Activated naive CD8-positive, alpha-beta T cell (primary cell): ENCODE measurements around the gene SPINK1.
A peak's percentile ranks its signal among the peaks of the same experiment; 100 is the strongest.
"Not testable (repeated sequence)": the region's sequence is repeated elsewhere in the genome, so short reads cannot be mapped to it uniquely, and the experiment has no call there.

Experiments used
- H3K27ac Mint-ChIP-seq: one replicate; pipeline ENCODE4 v1.8.0; 2021; ENCODE audit warnings: mixed read lengths
- H3K27me3 Mint-ChIP-seq: one replicate; pipeline ENCODE4 v1.8.0; 2021; ENCODE audit warnings: mixed read lengths
- H3K36me3 Mint-ChIP-seq: one replicate; pipeline ENCODE4 v1.8.0; 2021; ENCODE audit warnings: mixed read lengths
- H3K4me1 Mint-ChIP-seq: one replicate; pipeline ENCODE4 v1.8.0; 2021; ENCODE audit warnings: low read depth, mixed read lengths
- H3K4me3 Mint-ChIP-seq: one replicate; pipeline ENCODE4 v1.8.0; 2021; ENCODE audit warnings: mild to moderate bottlenecking, mixed read lengths
- H3K9me3 Mint-ChIP-seq: one replicate; pipeline ENCODE4 v1.8.0; 2021; ENCODE audit warnings: low read depth, mixed read lengths

Gene SPINK1

DNA sequence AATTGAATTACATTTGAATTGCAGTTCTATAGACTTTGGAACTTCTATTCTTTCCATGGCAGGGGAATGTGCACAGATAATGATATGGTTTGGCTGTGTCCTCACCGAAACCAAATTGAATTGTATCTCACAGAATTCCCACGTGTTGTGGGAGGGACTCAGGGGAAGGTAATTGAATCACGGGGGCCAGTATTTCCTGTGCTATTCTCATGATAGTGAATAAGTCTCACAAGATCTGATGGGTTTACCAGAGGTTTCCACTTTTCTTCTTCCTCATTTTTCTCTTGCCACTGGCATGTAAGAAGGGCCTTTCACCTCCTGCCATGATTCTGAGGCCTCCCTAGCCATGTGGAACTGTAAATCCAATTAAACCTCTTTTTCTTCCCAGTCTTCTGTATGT is 28.3 kb downstream of the SPINK1 start:
- not testable (repeated sequence) for H3K27ac Mint-ChIP-seq, H3K4me1 Mint-ChIP-seq, H3K9me3 Mint-ChIP-seq

GRCh38 chr5:147801461-147801860 is 30.0 kb downstream of the SPINK1 start:
- Mint-ChIP-seq H3K4me1 (peaks cover 6% of the 10 kb centered on the region), H3K27ac (no peak overlapping the region), H3K36me3 (no peaks in the 10 kb centered on the region), H3K4me3 (no peak overlapping the region), H3K27me3 (no peaks in the 10 kb centered on the region), H3K9me3 (no peaks in the 10 kb centered on the region)

More for the DNA sequence above, 28.3 kb downstream of the SPINK1 start:
- H3K27me3 Mint-ChIP-seq, H3K36me3 Mint-ChIP-seq, H3K4me3 Mint-ChIP-seq: not testable (repeated sequence)

DNA sequence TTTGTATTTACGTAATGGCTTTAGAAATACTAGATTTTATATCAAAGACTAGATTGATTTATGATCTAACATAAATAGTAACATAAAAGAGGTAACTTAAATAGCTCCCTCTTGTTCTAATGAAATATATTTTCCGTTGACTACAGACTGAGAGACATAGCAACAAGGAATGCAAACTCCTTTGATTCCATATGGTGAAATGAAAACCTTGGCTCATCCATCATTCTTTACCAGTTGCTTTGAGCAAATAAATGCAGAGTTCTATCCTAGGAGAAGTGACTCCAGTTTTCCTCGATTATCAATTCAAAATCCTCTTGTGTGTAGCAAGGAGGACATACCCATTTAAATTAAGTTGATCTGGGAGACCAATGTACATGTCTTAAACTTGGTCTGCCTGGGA is 31.0 kb downstream of the SPINK1 start:
- Mint-ChIP-seq H3K27me3 (no peaks in the 10 kb centered on the region), H3K9me3 (no peaks in the 10 kb centered on the region), H3K4me3 (no peak overlapping the region), H3K36me3 (no peaks in the 10 kb centered on the region), H3K4me1 (peaks cover 5% of the 10 kb centered on the region), H3K27ac (no peak overlapping the region)

DNA sequence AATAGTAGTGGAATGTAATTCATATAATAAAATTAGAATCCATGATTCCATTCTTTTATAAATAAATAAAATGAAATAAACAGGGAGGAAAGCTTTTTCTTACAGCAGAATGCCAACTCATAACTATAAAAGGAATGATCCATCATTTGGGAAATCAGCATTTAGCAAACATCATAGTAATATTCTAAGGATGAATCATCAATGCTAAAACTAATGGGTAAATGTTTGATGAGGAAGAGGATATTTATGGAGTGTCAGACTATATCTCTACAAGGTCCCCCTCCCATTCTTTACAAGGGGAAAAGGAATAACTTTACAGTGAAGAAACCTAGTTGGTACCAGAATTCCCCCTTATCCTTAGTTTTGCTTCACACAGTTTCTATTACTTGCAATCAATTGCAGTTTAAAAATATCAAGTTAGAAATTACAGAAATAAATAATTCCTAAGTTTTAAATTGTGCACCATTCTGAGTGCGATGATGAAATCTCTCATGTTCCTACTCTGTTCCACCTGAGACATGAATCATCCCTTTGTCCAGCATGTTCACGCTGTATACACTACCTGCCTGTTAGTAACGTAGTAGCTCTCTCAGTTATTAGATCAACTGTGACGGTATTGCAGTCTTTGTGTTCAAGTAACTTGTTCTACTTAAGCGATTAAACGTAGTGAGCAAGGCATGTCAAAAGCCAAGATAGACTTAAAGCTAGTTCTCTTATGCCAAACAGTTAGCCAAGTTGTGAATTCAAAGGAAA is 34.7 kb downstream of the SPINK1 start:
- Mint-ChIP-seq H3K36me3 (no peaks in the 10 kb centered on the region), H3K4me3 (no peak overlapping the region), H3K27ac (no peak overlapping the region), H3K9me3 (no peaks in the 10 kb centered on the region), H3K4me1 (no peaks in the 10 kb centered on the region), H3K27me3 (no peaks in the 10 kb centered on the region)

DNA sequence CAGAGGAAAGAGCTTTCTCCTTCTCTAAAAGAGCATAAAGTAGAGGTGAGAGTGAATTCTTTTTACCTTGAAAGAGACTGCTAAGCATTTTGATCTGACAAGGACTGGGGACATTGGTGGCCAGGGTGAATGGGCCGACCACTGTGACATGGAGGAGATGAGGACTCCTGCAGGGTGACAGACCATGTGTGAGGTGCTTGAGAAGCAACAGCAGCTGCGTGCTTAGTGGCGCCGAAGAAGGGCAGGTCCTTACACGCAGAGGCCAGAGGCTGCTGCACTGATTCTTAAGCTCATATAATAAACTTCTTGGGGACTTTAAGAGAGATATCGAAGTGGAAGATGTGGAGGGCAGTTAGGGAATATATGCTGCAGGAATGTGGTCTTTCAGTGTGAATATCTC is 40.3 kb downstream of the SPINK1 start:
- Mint-ChIP-seq H3K9me3 (no peaks in the 10 kb centered on the region), H3K4me3 (no peak overlapping the region), H3K36me3 (no peaks in the 10 kb centered on the region), H3K27me3 (no peaks in the 10 kb centered on the region), H3K27ac (no peak overlapping the region), H3K4me1 (no peaks in the 10 kb centered on the region)

DNA sequence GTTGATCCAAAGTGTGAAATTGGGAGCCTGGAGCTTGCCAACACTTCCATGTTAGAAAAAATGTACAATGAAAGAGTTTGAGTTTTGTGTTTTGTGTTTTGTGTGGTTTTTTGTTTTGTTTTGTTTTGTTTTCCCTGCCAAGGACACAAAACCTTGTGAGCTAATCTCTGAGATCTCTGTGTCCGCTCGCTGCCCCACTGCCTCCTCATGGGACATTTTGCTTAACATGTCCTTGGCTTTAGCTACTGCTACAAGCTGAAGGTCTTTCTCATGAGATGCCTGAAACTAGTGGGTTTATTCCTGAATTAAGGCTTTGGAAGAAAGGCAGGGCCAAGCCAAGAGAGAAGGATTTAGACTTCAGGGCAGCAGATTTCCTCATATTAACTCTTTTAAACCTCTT is 41.7 kb downstream of the SPINK1 start:
- no peaks in the 10 kb centered on the region for H3K36me3 Mint-ChIP-seq
- no peaks in the 10 kb centered on the region for H3K27me3 Mint-ChIP-seq
- H3K9me3 Mint-ChIP-seq = no peaks in the 10 kb centered on the region
- H3K27ac Mint-ChIP-seq = no peak overlapping the region
- H3K4me1 Mint-ChIP-seq = no peaks in the 10 kb centered on the region
- no peak overlapping the region for H3K4me3 Mint-ChIP-seq

DNA sequence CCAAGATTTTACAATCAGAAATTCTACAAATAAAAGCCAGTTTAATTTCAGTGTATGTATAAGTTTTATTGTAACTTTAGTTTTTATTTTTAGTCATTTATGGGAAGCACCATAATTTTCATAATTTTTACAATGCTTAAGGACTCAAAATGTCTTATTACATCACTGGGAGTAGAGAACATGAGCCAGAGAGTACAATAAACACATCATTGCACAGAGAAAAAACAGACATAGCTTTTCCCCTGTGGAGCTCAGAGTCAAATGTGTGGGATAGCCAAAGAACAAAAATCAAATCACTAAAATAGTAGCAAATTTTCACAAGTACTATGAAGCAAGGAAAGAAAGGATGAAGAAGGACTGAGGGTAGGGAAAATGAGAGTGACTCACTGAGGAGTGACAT is 43.4 kb downstream of the SPINK1 start:
- H3K4me1 Mint-ChIP-seq = no peaks in the 10 kb centered on the region
- no peaks in the 10 kb centered on the region for H3K9me3 Mint-ChIP-seq
- no peaks in the 10 kb centered on the region for H3K36me3 Mint-ChIP-seq
- H3K4me3 Mint-ChIP-seq = no peak overlapping the region
- no peak overlapping the region for H3K27ac Mint-ChIP-seq
- H3K27me3 Mint-ChIP-seq = no peaks in the 10 kb centered on the region

DNA sequence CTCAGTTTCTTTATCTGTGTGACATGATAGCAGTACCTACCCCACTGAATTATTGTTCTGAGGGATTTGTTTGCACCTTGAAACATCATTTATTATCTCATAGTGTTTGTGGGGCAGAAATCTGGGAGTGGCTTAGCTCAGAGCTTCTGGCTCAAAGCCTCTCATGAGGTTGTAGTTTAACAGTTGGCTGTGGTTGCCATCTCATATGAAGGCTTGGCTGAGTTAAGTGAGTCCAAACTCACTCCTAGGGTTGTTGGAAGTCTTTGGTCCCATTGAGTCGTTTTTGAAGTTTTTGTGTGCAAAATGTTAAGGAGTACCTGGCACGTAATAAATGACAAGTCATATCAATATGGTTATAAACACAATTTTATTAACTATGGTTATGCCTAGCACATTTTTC is 45.3 kb downstream of the SPINK1 start:
- no peaks in the 10 kb centered on the region for H3K36me3 Mint-ChIP-seq
- no peaks in the 10 kb centered on the region for H3K9me3 Mint-ChIP-seq
- H3K4me3 Mint-ChIP-seq = no peak overlapping the region
- H3K4me1 Mint-ChIP-seq = peaks cover 11% of the 10 kb centered on the region
- no peak overlapping the region for H3K27ac Mint-ChIP-seq
- H3K27me3 Mint-ChIP-seq = no peaks in the 10 kb centered on the region

- Mint-ChIP-seq H3K36me3 (no peaks in the 10 kb centered on the region), H3K4me1 (peaks cover 11% of the 10 kb centered on the region), H3K9me3 (no peaks in the 10 kb centered on the region), H3K27me3 (no peaks in the 10 kb centered on the region), H3K27ac (no peak overlapping the region), H3K4me3 (no peak overlapping the region)
These were observed 47.1 kb downstream of the SPINK1 start for GRCh38 chr5:147784146-147784987.

- Mint-ChIP-seq H3K4me3 (peak within 1 kb of the TSS; percentile 80), H3K27me3 (no peaks in the 10 kb centered on the region), H3K4me1 (peaks cover 11% of the 10 kb centered on the region), H3K9me3 (no peaks in the 10 kb centered on the region), H3K27ac (peak within 1 kb of the TSS; percentile 6), H3K36me3 (no peaks in the 10 kb centered on the region)
These were observed 49.1 kb downstream of the SPINK1 start, which contains the start of gene JAKMIP2 for GRCh38 chr5:147782110-147783028. Gene JAKMIP2 (minus strand): TSS chr5:147782728. CDS start chr5:147671806, 110,922 bp downstream.

- Mint-ChIP-seq H3K27ac (no peak overlapping the region), H3K4me3 (peak overlapping the region; percentile 7), H3K9me3 (no peaks in the 10 kb centered on the region)
These were observed 50.4 kb downstream of the SPINK1 start for GRCh38 chr5:147780924-147781573.

GRCh38 chr5:147779694-147780093 is 51.8 kb downstream of the SPINK1 start:
- no peaks in the 10 kb centered on the region for H3K27me3 Mint-ChIP-seq
- peaks cover 7% of the 10 kb centered on the region for H3K36me3 Mint-ChIP-seq
- no peaks in the 10 kb centered on the region for H3K9me3 Mint-ChIP-seq
- H3K27ac Mint-ChIP-seq = no peak overlapping the region
- peaks cover 11% of the 10 kb centered on the region for H3K4me1 Mint-ChIP-seq
- H3K4me3 Mint-ChIP-seq = no peak overlapping the region

More at GRCh38 chr5:147780924-147781573, 50.4 kb downstream of the SPINK1 start:
- peaks cover 5% of the 10 kb centered on the region for H3K36me3 Mint-ChIP-seq
- peaks cover 11% of the 10 kb centered on the region for H3K4me1 Mint-ChIP-seq
- no peaks in the 10 kb centered on the region for H3K27me3 Mint-ChIP-seq

DNA sequence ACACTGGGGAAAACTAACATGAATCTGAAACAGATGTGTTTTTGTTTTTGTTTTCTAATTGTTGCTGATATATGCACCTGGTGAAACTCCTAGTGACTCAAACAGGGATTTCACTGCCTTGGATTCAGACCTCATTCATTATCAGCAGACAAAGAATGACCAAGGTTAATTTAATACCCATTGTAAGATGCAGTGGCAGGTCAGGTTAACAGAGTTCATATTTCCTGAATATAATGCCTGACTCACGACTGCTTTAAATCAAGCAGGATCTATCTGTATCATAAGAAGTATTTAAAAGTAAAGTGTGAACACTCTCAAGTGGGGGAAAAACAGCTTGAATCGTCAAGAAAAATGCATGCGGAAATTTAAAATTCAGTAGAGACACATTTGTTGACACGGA is 54.5 kb downstream of the SPINK1 start:
- Mint-ChIP-seq H3K27me3 (no peaks in the 10 kb centered on the region), H3K4me1 (peaks cover 6% of the 10 kb centered on the region), H3K9me3 (no peaks in the 10 kb centered on the region), H3K27ac (no peak overlapping the region), H3K36me3 (peaks cover 7% of the 10 kb centered on the region), H3K4me3 (no peak overlapping the region)
